ENCODE data around the gene SRCAP. TPM values are rescaled to one million over a fixed set of nuclear protein-coding genes. Genes with fewer than 3 reads are reported as not detected.

The SRCAP gene
- total and polyA plus RNA-seq, 2 experiments from 2014 or later = 9.1 to 23.7 TPM

DNA sequence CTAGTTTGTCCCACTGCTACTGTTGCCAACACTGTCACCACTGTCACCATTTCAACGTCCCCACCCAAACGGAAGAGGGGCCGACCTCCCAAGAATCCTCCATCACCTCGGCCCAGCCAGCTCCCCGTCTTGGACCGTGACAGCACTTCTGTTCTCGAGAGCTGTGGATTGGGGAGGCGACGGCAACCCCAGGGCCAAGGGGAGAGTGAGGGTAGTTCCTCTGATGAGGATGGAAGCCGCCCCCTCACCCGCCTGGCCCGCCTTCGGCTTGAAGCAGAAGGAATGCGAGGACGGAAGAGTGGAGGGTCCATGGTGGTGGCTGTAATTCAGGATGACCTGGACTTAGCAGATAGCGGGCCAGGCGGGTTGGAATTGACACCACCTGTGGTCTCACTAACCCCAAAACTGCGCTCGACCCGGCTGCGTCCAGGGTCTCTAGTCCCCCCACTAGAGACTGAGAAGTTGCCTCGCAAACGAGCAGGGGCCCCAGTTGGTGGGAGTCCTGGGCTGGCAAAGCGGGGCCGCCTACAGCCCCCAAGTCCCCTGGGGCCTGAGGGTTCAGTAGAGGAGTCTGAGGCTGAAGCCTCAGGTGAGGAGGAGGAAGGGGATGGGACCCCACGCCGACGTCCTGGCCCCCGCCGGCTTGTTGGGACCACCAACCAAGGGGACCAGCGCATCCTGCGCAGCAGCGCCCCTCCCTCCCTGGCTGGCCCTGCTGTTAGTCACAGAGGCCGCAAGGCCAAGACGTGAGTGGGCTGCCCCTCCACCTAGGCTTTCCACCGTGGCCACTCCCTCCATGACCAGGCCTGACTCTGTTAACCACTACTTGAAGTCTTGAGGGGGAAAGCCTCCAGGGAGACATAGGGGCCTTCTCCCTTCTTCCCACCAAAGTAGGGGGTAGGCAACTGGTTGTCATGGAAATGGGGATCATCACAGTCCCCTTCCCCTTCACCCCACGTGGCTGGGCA lies 40.3 kb downstream of the SRCAP start:
- no peaks in the 10 kb centered on the region for H3K27me3 ChIP-seq (replicated peaks; ENCODE audit: insufficient read depth)
- TF ChIP-seq EZH2phosphoT487 (IDR thresholded peaks at IDR 0.05; ENCODE audit: insufficient read depth, low read depth) = no peak
- no peak for TF ChIP-seq EZH2 (IDR thresholded peaks at IDR 0.05; ENCODE audit: insufficient read depth, poor library complexity, severe bottlenecking)
- no peak overlapping the region for H3K4me2 ChIP-seq (ENCODE audit: unreplicated experiment)
- 0 out of 2 replicates have a peak, but pooled peaks cover 11% of the 10 kb centered on the region for H3K79me2 ChIP-seq (ENCODE audit: insufficient read depth)
- H2AFZ ChIP-seq = no peak overlapping the region
- H3K9ac ChIP-seq = no peak overlapping the region
- in situ Hi-C loops (cut with MboI) = no loop called here
- 92 to 93% methylated on average over 34 to 36 of the region's 37 CpGs for WGBS, 2 experiments (ENCODE audit: low coverage in 1 of 2, low lambda C conversion rate in 2 of 2, missing lambda C conversion rate in 2 of 2)
- H3K4me1 ChIP-seq (ENCODE audit: insufficient read depth) = peaks cover 24% of the 10 kb centered on the region
- H4K20me1 ChIP-seq (ENCODE audit: insufficient read depth) = no peaks in the 10 kb centered on the region
- no peak overlapping the region for H3K4me3 ChIP-seq
- no peaks in the 10 kb centered on the region for H3K9me2 ChIP-seq (ENCODE audit: insufficient read depth)
- DNase-seq = no peak
- no peaks in the 10 kb centered on the region for H3K9me3 ChIP-seq (ENCODE audit: low read depth)
- peaks cover 15% of the 10 kb centered on the region for H3F3A ChIP-seq (ENCODE audit: insufficient read depth)
- H3K27ac ChIP-seq = peak overlapping the region; percentile 59; the same call in 1 of the 2 replicates
- H3K36me3 ChIP-seq (ENCODE audit: low read depth) = peaks cover 37% of the 10 kb centered on the region; the same call in 1 of the 2 replicates

DNA sequence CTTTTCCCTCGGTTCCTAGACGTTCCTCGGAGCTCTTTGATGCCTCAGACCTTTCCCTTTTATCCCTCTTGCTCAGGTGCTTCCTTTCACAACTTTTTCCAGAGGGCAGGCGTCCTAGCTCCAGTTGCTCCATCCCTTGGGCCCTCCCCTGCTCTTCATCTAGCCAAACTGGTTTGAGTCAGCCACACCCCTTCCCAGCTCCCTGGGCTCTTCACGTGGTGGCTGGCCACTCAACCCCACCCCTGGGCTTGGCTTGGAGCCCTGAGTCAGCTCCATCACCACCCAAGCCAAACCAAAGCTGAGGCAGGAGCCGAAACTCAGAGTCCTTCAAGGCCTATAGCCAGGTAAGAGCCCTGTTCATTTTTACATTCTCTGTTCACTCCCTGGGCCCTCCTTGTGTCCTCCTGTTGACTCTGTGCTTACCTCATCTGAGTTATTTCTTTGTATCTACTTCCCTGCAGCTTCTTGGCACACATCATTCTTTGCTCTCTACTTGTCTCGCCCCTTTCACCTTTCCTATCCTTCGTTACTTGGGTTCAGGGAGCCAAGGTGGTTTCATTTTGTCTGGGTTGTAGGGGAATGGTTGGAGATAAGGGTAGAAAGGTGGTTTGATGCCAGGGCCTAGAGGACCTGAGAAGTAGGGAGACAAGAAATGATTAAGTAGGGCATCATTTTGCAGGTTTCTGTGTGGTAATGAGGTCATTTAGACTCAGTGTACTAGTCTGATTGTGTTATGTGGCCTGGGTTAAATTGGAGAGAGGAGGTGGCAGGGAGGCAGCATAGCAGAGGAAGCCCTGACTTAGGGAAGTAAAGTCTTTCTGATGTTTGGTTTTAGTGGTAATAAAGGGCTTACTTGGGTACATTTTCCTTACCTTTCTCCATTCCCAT lies 41.6 kb downstream of the SRCAP start:
- WGBS, 2 experiments (ENCODE audit: low coverage in 1 of 2, low lambda C conversion rate in 2 of 2, missing lambda C conversion rate in 2 of 2) = 38 to 42% methylated on average over 8 of the region's 8 CpGs

DNA sequence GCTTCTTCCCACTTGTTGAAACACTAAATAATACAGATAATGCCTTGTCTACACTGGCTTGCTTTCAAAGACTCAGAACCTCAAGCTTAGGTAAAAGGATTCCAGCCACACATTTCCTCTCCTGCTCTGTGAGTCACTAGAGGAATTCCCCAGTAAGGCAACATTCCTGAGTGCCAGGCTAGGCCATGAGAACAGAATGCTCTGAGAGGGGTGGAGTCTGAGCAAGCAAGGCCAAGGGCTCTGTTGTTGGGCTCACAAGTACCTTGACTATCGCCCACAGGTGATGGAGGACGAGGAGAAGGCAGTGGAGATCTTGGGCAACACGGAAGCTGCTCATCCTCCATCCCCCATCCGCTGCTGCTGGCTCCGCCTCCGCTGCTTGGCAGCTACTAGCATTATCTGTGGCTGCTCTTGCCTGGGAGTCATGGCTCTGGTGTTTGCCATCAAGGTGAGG lies 42.5 kb downstream of the SRCAP start:
- Histone ChIP-seq H3K27ac (peak overlapping the region; percentile 59), H3K9me2 (ENCODE audit: insufficient read depth) (no peaks in the 10 kb centered on the region), H3K79me2 (ENCODE audit: insufficient read depth) (0 out of 2 replicates have a peak, but pooled peaks cover 5% of the 10 kb centered on the region), H4K20me1 (ENCODE audit: insufficient read depth) (no peaks in the 10 kb centered on the region), H3K9ac (0 out of 2 replicates have a peak overlapping the region, but pooled peaks have one; percentile 8), H3F3A (ENCODE audit: insufficient read depth) (peaks cover 29% of the 10 kb centered on the region), H3K9me3 (ENCODE audit: low read depth) (no peaks in the 10 kb centered on the region), H3K36me3 (ENCODE audit: low read depth) (peaks cover 30% of the 10 kb centered on the region; the same call in 1 of the 2 replicates), H2AFZ (no peak overlapping the region), H3K4me1 (ENCODE audit: insufficient read depth) (peaks cover 24% of the 10 kb centered on the region), H3K27me3 (replicated peaks; ENCODE audit: insufficient read depth) (no peaks in the 10 kb centered on the region), H3K4me2 (ENCODE audit: unreplicated experiment) (peak overlapping the region; percentile 27), H3K4me3 (no peak overlapping the region)
- DNase-seq = peak; percentile 91
- TF ChIP-seq EZH2phosphoT487 (IDR thresholded peaks at IDR 0.05; ENCODE audit: insufficient read depth, low read depth) (no peak), EZH2 (IDR thresholded peaks at IDR 0.05; ENCODE audit: insufficient read depth, poor library complexity, severe bottlenecking) (no peak)
- in situ Hi-C loops (cut with MboI) = no loop called here
- WGBS, 2 experiments (ENCODE audit: low coverage in 1 of 2, low lambda C conversion rate in 2 of 2, missing lambda C conversion rate in 2 of 2) = 75 to 82% methylated on average over 6 of the region's 6 CpGs

More for the DNA sequence above, 41.6 kb downstream of the SRCAP start:
- H3K4me1 ChIP-seq (ENCODE audit: insufficient read depth) = peaks cover 24% of the 10 kb centered on the region
- H3K9me3 ChIP-seq (ENCODE audit: low read depth) = no peaks in the 10 kb centered on the region
- H3K9me2 ChIP-seq (ENCODE audit: insufficient read depth) = no peaks in the 10 kb centered on the region
- peaks cover 38% of the 10 kb centered on the region; the same call in 1 of the 2 replicates for H3K36me3 ChIP-seq (ENCODE audit: low read depth)
- in situ Hi-C loops (cut with MboI) = no loop called here
- H3K79me2 ChIP-seq (ENCODE audit: insufficient read depth) = 0 out of 2 replicates have a peak, but pooled peaks cover 10% of the 10 kb centered on the region
- H3F3A ChIP-seq (ENCODE audit: insufficient read depth) = peaks cover 27% of the 10 kb centered on the region
- H3K9ac ChIP-seq = peak overlapping the region; percentile 8; the same call in 1 of the 2 replicates
- DNase-seq = peak; percentile 91
- peak overlapping the region; percentile 27 for H3K4me2 ChIP-seq (ENCODE audit: unreplicated experiment)
- no peak overlapping the region for H2AFZ ChIP-seq
- H3K4me3 ChIP-seq = no peak overlapping the region
- no peaks in the 10 kb centered on the region for H3K27me3 ChIP-seq (replicated peaks; ENCODE audit: insufficient read depth)
- no peaks in the 10 kb centered on the region for H4K20me1 ChIP-seq (ENCODE audit: insufficient read depth)
- H3K27ac ChIP-seq = peak overlapping the region; percentile 59
- TF ChIP-seq EZH2 (IDR thresholded peaks at IDR 0.05; ENCODE audit: insufficient read depth, poor library complexity, severe bottlenecking) = no peak
- TF ChIP-seq EZH2phosphoT487 (IDR thresholded peaks at IDR 0.05; ENCODE audit: insufficient read depth, low read depth) = no peak

DNA sequence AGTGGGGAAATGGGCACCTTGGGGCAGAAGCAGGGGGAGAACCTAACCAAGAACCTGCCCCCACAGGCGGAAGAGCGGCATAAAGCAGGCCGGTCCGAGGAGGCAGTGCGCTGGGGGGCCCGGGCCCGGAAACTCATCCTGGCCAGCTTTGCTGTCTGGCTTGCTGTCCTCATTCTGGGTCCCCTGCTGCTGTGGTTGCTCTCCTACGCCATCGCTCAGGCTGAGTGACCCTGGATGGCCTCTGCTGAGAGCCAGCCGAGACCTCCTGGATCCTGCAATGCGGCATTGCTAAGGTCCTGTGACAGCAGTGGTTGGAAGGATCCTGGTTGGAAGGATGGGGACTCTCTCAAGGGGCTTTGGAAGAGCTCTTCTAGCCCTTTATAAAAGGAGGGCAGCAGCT lies 44.7 kb downstream of the SRCAP start:
- H3K79me2 ChIP-seq (ENCODE audit: insufficient read depth) = 0 out of 2 replicates have a peak, but pooled peaks cover 5% of the 10 kb centered on the region
- no peak overlapping the region for H2AFZ ChIP-seq
- no peak overlapping the region for H3K9ac ChIP-seq
- no peaks in the 10 kb centered on the region for H3K9me3 ChIP-seq (ENCODE audit: low read depth)
- no peaks in the 10 kb centered on the region for H3K27me3 ChIP-seq (replicated peaks; ENCODE audit: insufficient read depth)
- no peak for DNase-seq
- no peak for TF ChIP-seq EZH2phosphoT487 (IDR thresholded peaks at IDR 0.05; ENCODE audit: insufficient read depth, low read depth)
- H3F3A ChIP-seq (ENCODE audit: insufficient read depth) = peaks cover 42% of the 10 kb centered on the region
- in situ Hi-C loops (cut with MboI) = no loop called here
- no peak overlapping the region for H3K27ac ChIP-seq
- H3K4me3 ChIP-seq = no peak overlapping the region
- H3K36me3 ChIP-seq (ENCODE audit: low read depth) = peaks cover 19% of the 10 kb centered on the region; the same call in 1 of the 2 replicates
- H3K4me2 ChIP-seq (ENCODE audit: unreplicated experiment) = no peak overlapping the region
- WGBS, 2 experiments (ENCODE audit: low coverage in 1 of 2, low lambda C conversion rate in 2 of 2, missing lambda C conversion rate in 2 of 2) = 97% methylated on average over 11 of the region's 11 CpGs
- peaks cover 34% of the 10 kb centered on the region for H3K4me1 ChIP-seq (ENCODE audit: insufficient read depth)
- no peaks in the 10 kb centered on the region for H3K9me2 ChIP-seq (ENCODE audit: insufficient read depth)
- no peaks in the 10 kb centered on the region for H4K20me1 ChIP-seq (ENCODE audit: insufficient read depth)
